HG02938 (cell line): ENCODE results near the gene GPR173.

ENCODE experiments used
- ATAC-seq: cut with Tn5 transposase; IDR thresholded peaks from one replicate; pipeline ENCODE4 v1.9.1; 2021; ENCODE audit warnings: mild to moderate bottlenecking, moderate library complexity; ENCODE audit not compliant: unreplicated experiment

Gene GPR173, protein sequence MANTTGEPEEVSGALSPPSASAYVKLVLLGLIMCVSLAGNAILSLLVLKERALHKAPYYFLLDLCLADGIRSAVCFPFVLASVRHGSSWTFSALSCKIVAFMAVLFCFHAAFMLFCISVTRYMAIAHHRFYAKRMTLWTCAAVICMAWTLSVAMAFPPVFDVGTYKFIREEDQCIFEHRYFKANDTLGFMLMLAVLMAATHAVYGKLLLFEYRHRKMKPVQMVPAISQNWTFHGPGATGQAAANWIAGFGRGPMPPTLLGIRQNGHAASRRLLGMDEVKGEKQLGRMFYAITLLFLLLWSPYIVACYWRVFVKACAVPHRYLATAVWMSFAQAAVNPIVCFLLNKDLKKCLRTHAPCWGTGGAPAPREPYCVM

DNA sequence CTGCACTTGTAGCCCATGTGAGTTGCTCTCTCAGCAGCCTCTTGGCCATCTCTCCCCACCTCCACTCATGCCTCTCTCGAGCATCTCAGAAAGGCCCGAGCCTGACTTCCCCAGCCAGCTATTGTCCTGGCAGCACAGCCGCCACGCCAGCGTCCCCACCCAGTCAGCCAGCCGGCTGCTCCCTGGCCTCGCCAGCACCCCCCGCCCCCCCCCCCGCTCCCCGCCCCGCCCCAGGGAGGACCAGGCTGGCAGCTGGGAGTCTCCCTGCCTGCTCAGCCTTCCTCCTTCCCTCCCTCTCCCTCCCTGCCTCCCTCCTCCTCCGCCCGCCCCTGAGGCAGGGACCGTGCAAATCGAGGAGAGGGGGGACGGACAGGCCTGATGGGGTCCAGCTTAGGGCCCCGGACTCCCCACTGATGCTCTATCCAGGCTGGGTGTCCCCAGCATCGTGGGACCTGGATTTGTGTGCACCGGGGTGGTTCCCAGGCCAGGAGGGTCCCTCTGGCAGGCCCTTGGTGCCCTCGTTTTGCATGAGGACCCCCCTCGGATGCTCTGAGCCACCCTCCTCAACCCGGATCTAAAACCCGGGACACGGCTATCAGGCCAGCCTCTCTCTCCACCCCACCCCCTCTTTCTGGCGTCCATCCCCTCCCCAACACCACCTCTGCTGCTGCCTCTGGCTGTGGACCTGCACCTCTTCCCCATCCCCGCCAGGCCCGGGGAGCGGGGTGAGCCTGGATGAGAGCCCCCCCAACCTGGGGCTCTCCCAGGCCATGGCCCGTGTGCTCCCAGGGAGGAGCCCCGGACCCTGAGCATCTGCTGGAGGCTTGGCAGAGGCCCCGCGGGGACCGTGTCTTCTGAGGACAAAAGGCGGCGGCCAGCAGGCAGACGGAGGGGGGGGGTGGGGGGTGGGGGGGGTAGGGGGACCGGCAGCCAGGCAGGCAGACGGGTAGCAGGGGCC is at the start of gene GPR173:
TSS of gene GPR173 (plus strand) at position 621 of the 958 bp plus-strand sequence. CDS start 27,833 bp downstream, outside the sequence.
- ATAC-seq = no peak

DNA sequence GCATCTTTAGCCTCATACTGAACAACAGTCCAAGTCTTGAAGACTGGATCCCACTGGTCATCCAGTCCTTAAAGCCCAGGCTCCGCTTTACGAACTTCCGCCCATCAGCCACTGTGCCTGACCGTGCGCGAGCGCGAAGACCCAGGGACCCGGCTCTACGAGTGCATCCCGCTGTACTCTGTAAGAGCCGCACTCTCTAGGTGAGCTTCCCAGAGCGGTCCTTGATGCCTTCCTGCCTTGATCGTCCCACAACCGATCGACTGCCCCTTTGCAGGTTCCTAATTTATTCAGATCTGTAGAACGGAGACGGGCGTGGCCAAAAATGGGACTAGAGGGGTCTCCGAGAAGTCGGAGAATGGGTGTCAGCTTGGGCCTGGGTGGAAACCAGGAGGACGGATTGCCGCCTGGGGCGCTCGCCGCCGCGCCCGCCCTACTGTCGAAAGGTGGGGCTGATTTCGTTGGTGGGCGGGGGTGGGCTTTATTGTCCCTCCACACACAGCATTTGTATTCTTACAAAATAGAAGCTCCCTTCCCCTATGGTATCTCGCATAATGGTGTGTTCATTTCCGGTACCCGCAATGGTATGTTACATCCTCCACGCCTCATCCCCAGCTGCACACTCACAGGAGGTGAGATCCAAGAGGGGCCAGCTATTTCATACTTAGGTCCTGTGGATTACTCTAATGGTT is 48.0 kb upstream of the GPR173 start:
- ATAC-seq = no peak

DNA sequence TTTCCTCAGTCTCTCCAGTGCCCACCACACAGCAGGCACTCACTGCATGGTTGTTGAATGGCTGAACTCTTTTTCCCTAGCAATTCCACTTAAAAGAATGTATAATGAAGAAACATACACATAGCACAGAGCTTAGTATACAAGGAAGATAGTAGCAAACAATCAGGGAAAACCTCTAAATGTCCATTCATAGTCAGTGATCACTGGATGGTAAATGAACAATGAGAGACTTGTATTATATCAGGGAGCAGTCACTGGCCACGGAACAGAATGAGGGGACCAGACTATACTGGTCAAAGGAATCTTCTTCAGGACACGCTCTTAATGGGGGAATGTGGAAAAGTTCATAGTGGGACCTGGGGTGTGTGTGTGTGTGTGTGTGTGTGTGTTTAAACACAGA is 46.6 kb upstream of the GPR173 start:
- no peak for ATAC-seq

DNA sequence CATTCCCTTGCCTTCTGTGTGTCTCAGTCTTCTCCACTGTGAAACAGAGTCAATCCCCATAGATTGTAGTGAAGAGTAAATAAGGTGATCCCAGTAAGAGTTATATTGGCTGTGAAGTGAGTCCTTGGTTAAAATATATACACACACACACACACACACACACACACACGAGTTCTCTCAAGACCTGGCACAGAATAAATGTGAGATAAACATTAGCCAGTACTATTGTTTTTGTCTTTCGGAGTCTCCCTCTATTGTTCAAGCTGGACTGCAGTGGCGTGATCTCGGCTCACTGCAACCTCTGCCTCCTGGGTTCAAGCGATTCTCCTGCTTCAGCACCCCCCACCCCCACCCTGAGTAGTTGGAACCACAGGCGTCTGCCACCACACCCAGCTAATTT is 45.5 kb upstream of the GPR173 start:
- no peak for ATAC-seq

DNA sequence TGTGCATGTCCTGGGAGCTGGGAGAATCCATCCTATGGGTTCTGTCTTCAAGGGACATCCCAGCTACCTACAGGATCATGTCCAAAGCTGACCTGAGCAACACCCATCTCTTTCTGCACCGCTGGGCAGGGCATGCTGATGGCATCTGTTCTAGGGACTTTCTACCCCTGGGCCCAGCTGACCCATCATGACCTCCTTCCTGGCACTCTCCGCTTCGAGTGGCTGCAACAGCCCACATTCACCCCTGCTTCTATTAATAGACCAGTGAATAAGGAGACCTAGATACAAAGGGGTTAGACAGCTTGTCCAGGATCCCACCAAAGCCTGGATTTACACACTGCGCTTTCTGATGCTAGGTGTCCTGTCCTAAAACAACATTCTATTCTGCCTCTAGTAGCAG is 44.6 kb upstream of the GPR173 start:
- ATAC-seq = no peak

DNA sequence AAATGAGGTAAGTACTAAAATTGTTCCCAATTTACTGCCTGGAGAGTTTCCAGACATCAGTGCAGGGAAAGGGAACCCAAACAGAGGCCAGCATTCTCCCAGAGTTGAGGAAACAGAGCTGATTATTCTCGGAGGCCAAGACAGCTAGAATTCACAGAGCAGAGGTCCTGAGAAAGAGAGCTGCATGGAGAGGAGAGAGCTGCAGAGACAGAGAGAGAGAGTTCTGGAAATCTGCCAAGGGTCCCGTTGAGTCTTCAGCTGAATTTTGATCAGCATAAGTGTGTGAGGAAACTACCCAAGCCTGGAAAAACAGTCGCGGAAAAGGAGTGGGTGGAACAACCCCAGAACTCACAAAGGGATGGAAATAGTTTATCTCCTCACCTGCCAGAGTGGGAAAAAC is 43.8 kb upstream of the GPR173 start:
- no peak for ATAC-seq

DNA sequence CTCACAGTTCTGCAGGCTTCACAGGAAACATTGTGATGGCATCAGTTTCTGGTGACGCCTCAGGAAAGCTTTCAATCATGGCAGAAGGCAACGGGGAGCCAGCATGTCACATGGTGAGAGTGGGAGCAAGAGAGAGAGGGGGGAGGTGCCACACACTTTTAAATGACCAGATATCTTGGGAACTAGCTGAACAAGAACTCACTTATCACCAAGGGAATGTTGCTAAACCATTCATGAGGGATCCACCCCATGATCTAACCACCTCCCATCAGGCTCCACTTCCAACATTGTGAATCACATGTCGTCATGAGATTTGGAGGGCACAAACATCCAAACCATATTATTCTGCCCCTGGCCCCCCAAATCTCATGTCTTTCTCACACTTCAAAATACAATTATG is 43.3 kb upstream of the GPR173 start:
- ATAC-seq = no peak

DNA sequence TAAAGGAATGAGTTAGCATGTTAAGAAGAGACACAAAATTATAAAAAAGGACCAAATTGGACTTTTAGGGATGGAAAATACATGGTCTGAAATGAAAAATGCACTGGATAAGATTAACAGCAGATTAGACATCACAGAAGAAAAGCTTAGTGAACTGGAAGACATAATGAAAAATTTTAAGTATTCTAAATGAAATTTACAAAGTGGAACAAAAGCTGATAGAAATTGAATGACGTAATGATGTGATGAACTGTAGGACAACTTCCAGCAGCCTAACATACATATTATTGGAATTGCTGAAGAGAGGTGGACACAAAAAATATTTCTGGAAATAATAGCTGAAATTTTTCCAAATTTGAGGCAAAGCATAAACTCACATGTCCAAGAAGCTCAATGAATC is 39.6 kb upstream of the GPR173 start:
- ATAC-seq = no peak

DNA sequence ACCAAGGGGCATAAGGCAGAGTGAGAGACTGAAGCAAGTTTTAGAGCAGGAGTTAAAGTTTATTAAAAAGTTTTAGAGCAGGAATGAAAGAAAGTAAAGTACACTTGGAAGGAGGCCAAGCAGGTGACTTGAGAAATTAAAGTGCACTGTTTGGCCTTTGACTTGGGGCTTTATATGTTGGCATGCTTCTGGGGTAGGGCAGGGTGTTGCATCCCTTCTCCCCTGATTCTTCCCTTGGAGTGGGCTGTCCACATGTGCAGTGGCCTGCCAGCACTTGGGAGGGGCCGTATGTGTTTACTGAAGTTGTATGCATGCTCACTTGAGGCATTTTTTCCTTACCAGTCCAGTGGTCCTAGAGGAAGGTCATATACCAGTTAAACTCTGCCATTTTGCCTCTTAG is 35.3 kb upstream of the GPR173 start:
- ATAC-seq = no peak

DNA sequence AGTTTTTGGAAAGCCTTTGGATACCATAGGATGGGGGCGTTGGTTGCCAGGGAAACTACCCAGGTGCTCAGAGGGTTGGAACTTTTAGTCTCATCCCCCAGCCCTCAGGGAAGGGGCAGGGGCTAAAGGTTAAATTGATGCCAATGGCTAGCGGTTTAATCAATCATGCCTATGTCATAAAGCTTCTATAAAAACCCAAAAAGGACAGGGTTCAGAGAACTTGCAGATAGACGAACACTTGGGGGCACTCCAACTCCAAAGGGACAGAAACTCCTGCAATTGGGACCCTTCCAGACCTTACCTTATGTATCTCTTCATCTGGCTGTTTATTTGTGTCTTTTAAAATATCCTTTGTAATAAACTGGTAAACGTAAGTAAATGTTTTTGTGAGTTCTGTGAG is 30.0 kb upstream of the GPR173 start:
- no peak for ATAC-seq

DNA sequence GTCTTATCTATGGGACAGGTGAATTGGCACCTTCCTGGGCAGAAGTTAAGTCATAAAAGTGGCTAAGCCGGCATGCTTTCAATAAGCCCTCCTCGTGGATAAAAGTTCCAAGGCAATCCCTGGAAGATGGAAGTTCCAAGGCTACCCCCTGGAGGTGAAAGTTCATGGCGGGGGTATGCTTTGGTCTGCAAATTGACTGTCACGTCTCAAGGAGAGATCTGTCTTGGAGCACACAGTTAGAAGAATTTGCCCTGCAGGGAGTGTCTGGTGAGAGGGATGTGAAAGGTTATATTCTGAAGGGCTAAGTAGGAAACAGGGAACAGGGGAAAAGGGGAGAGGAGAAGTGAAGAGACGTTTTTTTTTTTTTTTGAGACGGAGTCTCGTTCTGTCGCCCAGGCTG is 26.2 kb upstream of the GPR173 start:
- no peak for ATAC-seq

DNA sequence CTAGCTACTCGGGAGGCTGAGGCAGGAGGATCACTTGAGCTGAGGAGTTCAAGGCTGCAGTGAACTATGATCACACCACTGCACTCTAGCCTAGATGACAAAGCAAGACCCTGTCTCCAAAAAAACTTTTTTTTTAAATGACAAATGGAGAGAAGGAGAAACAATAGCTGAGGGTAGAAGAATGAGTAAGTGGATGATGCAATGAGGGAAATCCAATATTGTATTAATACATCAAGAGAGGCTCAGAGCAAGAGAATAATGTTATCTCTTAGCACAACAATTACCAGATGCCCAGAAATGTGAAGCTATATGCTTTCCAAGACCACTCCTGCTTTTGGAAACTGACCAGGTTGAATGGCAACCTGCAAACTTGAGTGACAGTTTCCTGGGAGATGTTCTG is 19.9 kb upstream of the GPR173 start:
- ATAC-seq = no peak

DNA sequence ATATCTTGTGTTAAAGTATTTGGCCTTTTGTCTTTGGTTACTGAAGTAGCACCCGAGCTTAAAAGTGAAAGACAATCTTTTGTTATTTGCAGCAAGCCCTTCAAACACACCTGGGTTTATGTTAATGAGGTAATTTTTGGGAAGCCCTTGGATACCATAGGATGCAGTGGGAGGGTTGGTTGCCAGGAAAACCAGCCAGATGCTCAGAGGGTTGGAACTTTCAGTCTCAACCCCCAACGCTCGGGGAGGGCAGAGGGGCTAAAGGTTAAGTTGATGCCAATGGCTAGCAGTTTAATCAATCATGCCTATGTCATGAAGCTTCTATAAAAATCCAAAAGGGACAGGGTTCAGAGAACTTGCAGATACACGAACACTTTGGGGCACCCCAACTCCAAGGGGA is 17.2 kb upstream of the GPR173 start:
- ATAC-seq = no peak

DNA sequence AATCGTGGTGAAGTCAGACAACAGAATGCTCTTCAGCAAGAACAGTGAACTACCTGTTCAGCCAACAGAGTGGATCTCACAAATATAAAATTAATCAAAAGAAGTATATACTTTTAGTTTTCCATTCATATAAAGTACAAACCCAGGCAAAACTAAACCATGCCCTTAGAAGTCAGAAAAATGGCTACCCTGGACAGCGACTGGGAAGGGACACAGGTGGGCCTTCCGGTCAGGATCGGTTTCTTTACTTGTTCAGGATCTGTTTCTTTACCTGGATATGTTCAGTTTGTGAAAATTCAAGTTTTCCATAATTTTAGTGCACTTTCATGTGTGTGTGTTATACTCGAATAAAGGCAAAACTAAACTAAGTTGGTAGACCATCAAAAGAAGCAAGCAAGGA is 12.4 kb upstream of the GPR173 start:
- no peak for ATAC-seq

DNA sequence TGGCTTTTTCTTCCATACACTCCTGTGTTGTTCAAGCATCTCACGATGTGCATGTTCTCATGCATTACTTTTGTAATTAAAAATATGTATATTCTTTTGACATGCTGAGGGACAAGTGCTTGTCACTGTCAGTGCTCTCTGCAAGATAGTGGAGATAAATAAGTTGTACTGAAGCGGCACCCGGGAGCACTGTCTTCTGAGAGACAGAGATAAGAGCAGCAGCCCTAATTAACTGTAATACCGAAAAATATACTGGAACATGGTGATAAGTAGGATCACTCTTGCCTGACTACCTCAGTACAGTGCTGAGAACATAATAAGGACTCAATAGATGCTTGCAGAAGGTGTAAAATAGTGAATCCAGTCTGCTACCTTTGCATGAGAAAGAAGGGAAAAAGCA is 9.4 kb upstream of the GPR173 start:
- no peak for ATAC-seq

DNA sequence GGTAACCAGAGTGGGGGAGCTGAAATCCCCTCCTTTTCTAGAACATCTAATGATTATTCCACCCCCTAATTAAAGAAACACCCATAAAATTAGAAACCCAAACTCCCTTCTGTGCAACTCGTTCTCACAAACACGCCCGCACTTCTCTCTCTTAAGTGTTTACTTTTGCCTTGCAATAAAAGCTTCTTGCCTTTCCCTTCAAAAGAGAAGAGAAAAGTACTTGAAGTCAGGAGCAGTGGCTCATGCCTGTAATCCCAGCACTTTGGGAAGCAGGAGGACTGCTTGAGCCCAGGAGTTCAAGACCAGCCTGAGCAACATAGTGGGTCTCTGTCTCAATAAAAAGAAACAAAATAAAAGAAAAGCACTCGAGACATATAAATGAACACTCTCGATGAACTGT is 3.6 kb upstream of the GPR173 start:
- no peak for ATAC-seq

DNA sequence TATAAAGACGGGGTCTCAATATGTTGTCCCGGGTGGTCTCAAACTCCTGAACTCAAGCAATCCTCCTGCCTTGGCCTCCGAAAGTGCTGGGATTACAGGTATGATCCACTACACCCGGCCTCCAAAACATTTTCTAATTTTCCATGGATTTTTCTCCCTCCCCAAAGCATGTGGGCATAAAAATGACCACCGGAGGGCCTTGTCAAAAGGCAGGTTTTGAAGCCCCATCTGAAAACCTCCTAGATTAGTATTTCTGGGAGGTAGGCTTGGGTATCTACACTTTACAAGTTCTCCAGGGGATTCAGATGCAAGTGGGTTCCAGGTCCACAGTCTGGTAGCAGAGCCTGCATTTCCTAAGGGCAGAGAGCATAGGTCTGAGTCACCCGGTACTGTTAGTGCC is 1.4 kb upstream of the GPR173 start:
- ATAC-seq = no peak

DNA sequence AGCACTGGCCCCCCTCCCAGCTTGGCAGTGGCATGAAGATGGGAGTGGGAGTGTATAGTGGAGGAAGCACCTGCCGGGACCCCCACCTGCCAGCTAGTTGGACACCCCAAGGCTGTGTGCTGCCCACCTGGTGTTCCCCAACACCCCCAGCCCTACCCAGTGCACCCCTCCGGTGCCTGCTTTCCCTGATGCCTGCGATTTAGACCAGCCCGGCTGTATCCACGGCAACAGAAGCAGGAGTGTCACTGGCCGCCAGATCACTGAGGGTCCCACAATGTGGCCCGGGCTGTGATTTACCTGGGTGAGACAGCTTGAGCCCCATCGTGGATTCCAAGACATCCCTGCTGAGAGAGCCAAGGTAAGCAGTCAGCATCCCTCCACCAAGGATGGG is 533 bp downstream of the GPR173 start:
- no peak for ATAC-seq

DNA sequence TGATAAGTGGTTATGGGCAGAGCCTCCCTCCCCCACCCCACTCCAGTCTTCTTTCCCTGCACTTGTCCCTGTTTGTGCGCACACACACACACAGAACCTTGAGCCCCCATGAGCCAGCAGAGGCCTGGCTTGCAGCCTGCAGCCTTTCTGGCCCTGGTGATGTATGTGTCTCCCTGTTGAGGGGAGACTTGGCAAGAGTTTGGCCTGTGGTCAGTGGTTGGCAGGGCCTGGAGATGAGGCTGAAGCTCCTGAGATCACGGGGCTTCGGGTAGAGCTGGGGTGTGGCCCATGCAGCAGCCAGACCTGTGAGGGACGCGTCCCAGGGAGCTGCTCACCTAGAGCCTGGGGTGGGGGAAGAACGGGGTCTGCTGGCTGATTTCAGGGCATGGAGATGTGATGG is 2.3 kb downstream of the GPR173 start:
- ATAC-seq = no peak

DNA sequence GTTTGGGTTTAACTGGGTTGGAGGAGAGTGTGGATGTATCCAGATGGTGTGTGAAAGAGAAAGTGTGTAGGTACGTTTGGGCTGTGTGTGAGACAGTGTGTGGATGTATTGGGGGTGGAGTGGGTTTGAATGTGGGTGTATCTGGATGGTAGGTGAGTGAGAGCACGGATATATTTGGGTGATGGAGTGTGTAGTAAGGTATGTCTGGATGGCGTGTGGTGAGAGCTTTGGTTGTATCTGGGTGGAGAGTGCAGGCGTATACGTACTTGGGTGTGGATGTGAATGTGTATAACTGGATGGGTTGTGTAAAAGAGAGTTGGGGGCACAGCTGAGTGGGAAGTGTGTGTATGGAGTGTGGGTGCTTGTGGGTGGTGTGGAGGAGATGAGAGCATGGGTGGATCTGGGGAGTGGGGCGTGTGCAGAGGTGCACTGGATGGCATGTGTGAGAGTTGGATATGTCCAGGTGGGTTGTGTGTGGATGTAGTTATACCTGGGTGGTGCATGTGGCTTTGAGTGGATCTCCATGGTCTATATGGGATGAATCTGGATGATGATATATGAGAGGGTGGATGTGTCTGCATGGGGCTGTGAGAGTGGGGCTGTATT is 6.8 kb downstream of the GPR173 start:
- no peak for ATAC-seq

DNA sequence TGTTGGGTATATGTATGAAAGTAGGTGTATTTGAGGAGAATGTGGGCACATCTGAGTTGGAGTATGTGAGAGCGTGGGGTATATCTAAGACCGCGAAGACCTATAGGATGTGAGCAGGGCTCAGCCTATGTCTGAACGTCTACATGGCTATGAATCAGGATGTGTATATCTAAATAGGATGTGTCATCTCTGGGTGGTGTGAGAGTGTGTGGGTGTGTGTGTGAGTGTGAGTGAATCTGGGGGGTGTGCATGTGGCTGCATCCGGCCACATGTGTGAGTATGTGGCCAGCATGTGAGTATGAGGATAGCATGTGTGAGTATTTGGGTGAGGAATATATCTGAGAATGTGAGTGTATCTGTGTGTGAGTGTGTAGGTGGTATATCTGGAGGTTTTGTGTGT is 7.7 kb downstream of the GPR173 start:
- no peak for ATAC-seq
